Spleen (tissue), 11 donors: Measurements from ENCODE around the gene BANP. TPM values are rescaled to one million over a fixed set of nuclear protein-coding genes. Genes with fewer than 3 reads are reported as not detected.
"Not testable (repeated sequence)": the region's sequence is repeated elsewhere in the genome, so short reads cannot be mapped to it uniquely, and the experiment has no call there.

Source experiments
- DNase-seq: peaks from one replicate; pipeline ENCODE4 v3.0.0-alpha.2; 2020
- H3K27ac ChIP-seq, 8 donors: fragments of 200-600 bp; sonication (generic) in 7 of 8; 1 replicate in 4 of 8; 2 replicates in 4 of 8; pipeline versions ENCODE4 v1.5.0 to v1.8.0; 2016 to 2021; ENCODE audit warnings: inconsistent platforms in 4 of 8, mild to moderate bottlenecking in 4 of 8, moderate library complexity in 1 of 8
- H3K27me3 ChIP-seq, 7 donors: fragments of 200-600 bp; sonication (generic) in 6 of 7; replicated peaks in 1 of 7; 1 replicate in 4 of 7; 2 replicates in 3 of 7; pipeline versions ENCODE4 v1.5.0 to v1.8.0; 2016 to 2021; ENCODE audit warnings: inconsistent platforms in 3 of 7, mild to moderate bottlenecking in 1 of 7
- H3K36me3 ChIP-seq, 6 donors: fragments of 200-600 bp; sonication (generic) in 5 of 6; 1 replicate in 4 of 6; 2 replicates in 2 of 6; pipeline versions ENCODE4 v1.5.0 to v1.8.0; 2016 to 2021; ENCODE audit warnings: inconsistent platforms in 2 of 6
- H3K4me1 ChIP-seq, 6 donors: fragments of 200-600 bp; sonication (generic) in 5 of 6; 1 replicate in 3 of 6; 2 replicates in 3 of 6; pipeline versions ENCODE4 v1.5.0 to v1.8.0; 2016 to 2021; ENCODE audit warnings: inconsistent platforms in 3 of 6
- H3K4me3 ChIP-seq, 8 donors: fragments of 200-600 bp; sonication (generic) in 7 of 8; 1 replicate in 4 of 8; 2 replicates in 4 of 8; pipeline versions ENCODE4 v1.5.0 to v1.8.0; 2016 to 2021; ENCODE audit warnings: inconsistent platforms in 4 of 8, mild to moderate bottlenecking in 4 of 8, moderate library complexity in 2 of 8
- H3K9me3 ChIP-seq, 8 donors: fragments of 200-600 bp; sonication (generic) in 7 of 8; 1 replicate in 4 of 8; 2 replicates in 4 of 8; pipeline versions ENCODE4 v1.5.0 to v1.8.0; 2016 to 2021; ENCODE audit warnings: inconsistent platforms in 4 of 8
- POLR2A ChIP-seq, 3 donors: fragments of 450-650 bp; IDR thresholded peaks; one replicate each; pipeline ENCODE4 v1.5.1; 2017; ENCODE audit warnings: antibody characterized with exemption in 3 of 3, mild to moderate bottlenecking in 1 of 3
- POLR2AphosphoS5 ChIP-seq, 3 donors: sonication (generic); formaldehyde crosslinking; IDR thresholded peaks; one replicate each; pipeline ENCODE4 v1.5.1; 2017; ENCODE audit warnings: antibody characterized with exemption in 3 of 3
- WGBS, 5 donors: extraction: QIAGEN DNeasy Blood & Tissue Kit in 3 of 5; methylation state at CpG; one replicate each; pipeline versions ENCODE4 v1.1.5 to v1.1.7; 2013 to 2018; 5-methylcytosine and 5-hydroxymethylcytosine counted together
- intact Hi-C: fragments of 100-400 bp; cut with DNase I; formaldehyde crosslinking; loops from one replicate; pipeline ENCODE4 v1.15.0; 2023; ENCODE audit warnings: low total_unique reads
- polyA plus RNA-seq, 3 donors: library from polyadenylated mRNA; stranded (reverse); fragments of 200-250 nt; gene quantifications; one replicate each; pipeline ENCODE4 v1.2.1, GENCODE V29; 2013
- total RNA-seq, 7 donors: library from RNA; depleted of rRNA in 3 of 7; stranded (reverse); fragments of >200 nt in 3 of 7; fragmentation: NEBNext Ultra II Directional in 4 of 7; extraction: Animal tissue kit (Norgen Biotek cat#: 25700) in 4 of 7; gene quantifications; one replicate each; pipeline versions ENCODE4 v1.1.0 to v1.2.1, GENCODE V29; 2016 to 2021
- TF ChIP-seq, protein P1 (sequence below), 11 experiments: fragments of 200-600 bp in 7 of 11; fragments of 450-650 bp in 4 of 11; sonication (generic) in 4 of 11; IDR thresholded peaks in 8 of 11; conservative IDR thresholded peaks in 3 of 11; 1 replicate in 7 of 11; 2 replicates in 4 of 11; pipeline versions ENCODE4 v1.4.0 to v1.8.0; 2016 to 2021; ENCODE audit warnings: antibody characterized with exemption in 11 of 11, inconsistent platforms in 4 of 11, mild to moderate bottlenecking in 1 of 11
- donor health status: healthy with polysubstance abuse.
- donor health status: DM: no; HTN: no; CAD: no; lungs with moderate emphysema.
- donor health status: DM: no; HTN: no; CAD: no.
- donor health status: Bipolar disorder and iron deficiency.
- donor health status: healthy.
- donor health status: DM: no; HTN: no; CAD: no.
- donor health status: DM: yes; HTN: yes; CAD: no.

BANP gene
- total and polyA plus RNA-seq, 10 donors: 15.9 to 57.1 (median 42.7) TPM

DNA sequence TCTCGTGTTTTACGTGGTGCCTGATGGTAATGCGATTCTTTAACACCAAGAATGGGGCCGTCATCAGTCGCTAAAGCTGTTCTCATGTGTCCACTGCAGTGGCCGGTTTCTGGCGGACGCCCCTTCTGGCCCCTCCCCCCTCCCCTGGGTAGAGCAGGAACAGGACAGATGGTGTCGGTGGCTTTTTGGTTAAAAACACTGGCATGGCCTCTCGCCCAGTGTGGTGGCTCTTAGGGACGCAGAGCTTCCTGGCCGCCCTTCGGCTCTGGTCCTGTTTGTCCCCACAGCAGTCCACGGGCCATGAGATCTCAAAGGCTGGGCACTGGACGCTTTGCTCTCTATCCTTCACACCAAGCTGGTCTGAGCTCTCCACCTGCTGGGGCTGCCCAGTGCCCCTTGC, 151.8 kb downstream of the BANP start:
- Histone ChIP-seq H3K27ac (no peak overlapping the region), H3K36me3 (no peaks in the 10 kb centered on the region), H3K4me1 (peaks cover 0 to 7% (median 0%) of the 10 kb centered on the region in 6 donors), H3K9me3 (no peaks in the 10 kb centered on the region), H3K4me3 (no peak overlapping the region), H3K27me3 (peaks cover 0 to 51% (median 10%) of the 10 kb centered on the region in 7 donors)
- TF ChIP-seq POLR2AphosphoS5 (IDR thresholded peaks at IDR 0.05) (no peak), POLR2A (IDR thresholded peaks at IDR 0.05) (no peak)
- TF ChIP-seq, protein P1, sequence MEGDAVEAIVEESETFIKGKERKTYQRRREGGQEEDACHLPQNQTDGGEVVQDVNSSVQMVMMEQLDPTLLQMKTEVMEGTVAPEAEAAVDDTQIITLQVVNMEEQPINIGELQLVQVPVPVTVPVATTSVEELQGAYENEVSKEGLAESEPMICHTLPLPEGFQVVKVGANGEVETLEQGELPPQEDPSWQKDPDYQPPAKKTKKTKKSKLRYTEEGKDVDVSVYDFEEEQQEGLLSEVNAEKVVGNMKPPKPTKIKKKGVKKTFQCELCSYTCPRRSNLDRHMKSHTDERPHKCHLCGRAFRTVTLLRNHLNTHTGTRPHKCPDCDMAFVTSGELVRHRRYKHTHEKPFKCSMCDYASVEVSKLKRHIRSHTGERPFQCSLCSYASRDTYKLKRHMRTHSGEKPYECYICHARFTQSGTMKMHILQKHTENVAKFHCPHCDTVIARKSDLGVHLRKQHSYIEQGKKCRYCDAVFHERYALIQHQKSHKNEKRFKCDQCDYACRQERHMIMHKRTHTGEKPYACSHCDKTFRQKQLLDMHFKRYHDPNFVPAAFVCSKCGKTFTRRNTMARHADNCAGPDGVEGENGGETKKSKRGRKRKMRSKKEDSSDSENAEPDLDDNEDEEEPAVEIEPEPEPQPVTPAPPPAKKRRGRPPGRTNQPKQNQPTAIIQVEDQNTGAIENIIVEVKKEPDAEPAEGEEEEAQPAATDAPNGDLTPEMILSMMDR (IDR thresholded peaks at IDR 0.05 in 8 of 11, conservative IDR thresholded peaks at IDR 0.05 in 3 of 11): no peak
- 78 to 92% (median 88%) methylated on average over 9 to 15 of the region's 15 CpGs for WGBS, 5 donors
- intact Hi-C loops: no loop called here
- peak; percentile 47 for DNase-seq

DNA sequence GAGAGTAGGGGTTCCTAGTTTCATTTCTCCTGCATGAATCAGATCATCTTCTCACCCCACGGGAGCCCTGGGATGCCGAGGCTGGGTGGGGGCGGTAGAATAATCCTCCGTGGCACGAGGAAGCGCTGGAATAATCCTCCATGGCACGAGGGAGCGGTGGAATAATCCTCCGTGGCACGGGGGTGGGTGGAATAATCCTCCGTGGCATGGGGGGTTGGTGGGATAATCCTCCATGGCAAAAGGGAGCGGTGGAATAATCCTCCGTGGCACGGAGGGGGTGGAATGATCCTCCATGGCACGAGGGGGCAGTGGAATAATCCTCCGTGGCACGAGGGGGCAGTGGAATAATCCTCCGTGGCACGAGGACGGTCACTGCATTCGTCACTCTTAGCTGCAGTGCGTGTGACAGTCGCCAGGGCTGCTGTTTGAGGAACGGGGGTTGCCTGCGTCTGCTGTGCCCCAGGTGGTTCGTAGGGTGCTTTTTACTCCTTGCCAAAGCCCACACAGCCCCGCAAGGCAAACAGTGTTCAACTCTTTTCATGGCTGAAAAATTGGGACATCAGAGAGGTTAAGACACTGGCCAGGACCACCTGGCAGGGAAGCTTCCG, 152.5 kb downstream of the BANP start:
- Histone ChIP-seq H3K9me3 (no peaks in the 10 kb centered on the region), H3K27ac (no peak overlapping the region), H3K4me3 (no peak overlapping the region), H3K27me3 (peaks cover 0 to 45% (median 10%) of the 10 kb centered on the region in 7 donors), H3K4me1 (peaks cover 0 to 7% (median 0%) of the 10 kb centered on the region in 6 donors), H3K36me3 (no peaks in the 10 kb centered on the region)
- intact Hi-C loops: no loop called here
- TF ChIP-seq POLR2A (IDR thresholded peaks at IDR 0.05) (no peak), POLR2AphosphoS5 (IDR thresholded peaks at IDR 0.05) (no peak)
- TF ChIP-seq, protein P1 (IDR thresholded peaks at IDR 0.05 in 8 of 11, conservative IDR thresholded peaks at IDR 0.05 in 3 of 11): no peak
- peak; percentile 49 for DNase-seq
- 79 to 91% (median 87%) methylated on average over 24 to 28 of the region's 28 CpGs for WGBS, 5 donors

DNA sequence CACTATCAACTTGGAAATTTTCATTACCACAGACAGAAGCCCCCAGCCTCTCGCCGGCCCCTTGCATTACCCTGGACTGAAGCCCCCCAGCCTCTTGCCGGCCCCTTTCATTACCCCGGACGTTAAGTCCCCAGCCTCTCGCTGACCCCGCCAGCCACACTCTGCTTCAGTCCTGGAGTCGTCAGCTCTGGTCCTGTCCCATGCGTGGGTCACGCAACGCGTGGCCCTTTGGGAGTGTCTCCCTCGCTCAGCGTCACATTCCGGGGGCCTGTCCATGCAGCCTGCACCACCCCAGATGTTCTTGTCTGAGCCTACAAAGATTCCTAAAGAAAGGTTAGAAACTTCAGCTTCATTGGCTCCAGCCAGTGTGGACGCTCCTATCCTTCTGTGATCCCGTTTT, 153.1 kb downstream of the BANP start:
- H3K27ac ChIP-seq, DNase-seq, intact Hi-C loops, H3K9me3 ChIP-seq, H3K36me3 ChIP-seq, H3K4me1 ChIP-seq, H3K4me3 ChIP-seq: not testable (repeated sequence)
- 86 to 91% (median 87%) methylated on average over 17 of the region's 17 CpGs for WGBS, 5 donors
- peaks cover 0 to 39% (median 10%) of the 10 kb centered on the region in 7 donors for H3K27me3 ChIP-seq

DNA sequence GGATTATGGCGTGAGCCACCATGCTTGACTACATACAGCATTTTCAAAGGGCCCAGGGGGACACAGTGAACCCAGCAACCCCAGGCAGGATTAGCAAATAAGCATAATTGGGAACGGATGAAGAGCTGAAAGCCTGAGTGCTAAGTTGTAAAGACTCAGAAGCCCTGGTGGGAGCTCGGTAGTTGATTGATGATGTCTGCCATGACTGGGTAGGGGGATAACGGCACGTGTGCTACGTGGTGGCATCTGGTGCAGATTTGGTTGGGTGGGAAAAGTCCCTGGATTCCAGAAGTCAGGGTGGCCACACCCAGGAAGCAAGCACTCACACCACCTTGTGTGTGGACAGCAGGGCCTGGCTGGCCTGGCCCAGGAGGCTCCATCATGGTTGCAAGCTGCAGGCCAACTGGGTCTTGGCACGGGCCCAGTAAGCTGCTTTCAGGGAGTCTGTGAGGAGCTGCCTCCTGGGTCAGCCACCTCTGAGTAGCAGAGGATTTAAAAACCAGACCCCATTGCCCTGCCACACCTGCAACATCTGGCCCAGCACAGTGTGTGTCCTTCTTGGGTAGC, 154.4 kb downstream of the BANP start:
- intact Hi-C loops, H3K4me1 ChIP-seq, H3K27ac ChIP-seq, H3K9me3 ChIP-seq, H3K4me3 ChIP-seq, H3K36me3 ChIP-seq, DNase-seq: not testable (repeated sequence)
- 86 to 96% (median 87%) methylated on average over 6 to 7 of the region's 7 CpGs for WGBS, 5 donors
- H3K27me3 ChIP-seq: peaks cover 0 to 26% (median 2%) of the 10 kb centered on the region in 7 donors

DNA sequence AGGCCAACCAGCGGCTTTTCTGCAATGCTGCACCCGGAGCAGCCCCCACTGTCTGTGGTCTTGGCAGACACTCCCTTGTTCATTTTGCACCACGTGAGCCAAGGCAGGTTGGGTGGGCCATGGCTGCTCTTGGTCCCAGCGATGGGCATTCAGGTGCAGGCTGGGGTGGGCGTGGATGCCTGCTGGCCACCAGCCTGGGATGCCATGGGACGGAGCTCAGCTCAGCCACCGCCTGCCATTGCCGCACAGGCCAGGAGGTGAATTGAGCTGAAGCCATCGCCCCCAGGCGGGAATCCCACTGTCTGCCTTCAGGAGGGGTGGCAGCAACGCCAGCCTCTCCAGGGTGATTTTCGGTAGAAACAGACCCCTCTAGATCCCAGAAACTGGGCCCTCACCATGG, 155.3 kb downstream of the BANP start:
- WGBS, 5 donors: 89 to 95% (median 93%) methylated on average over 7 to 12 of the region's 12 CpGs
- H3K9me3 ChIP-seq, H3K4me3 ChIP-seq, DNase-seq, intact Hi-C loops, H3K27ac ChIP-seq, H3K36me3 ChIP-seq, H3K4me1 ChIP-seq: not testable (repeated sequence)
- peaks cover 0 to 17% (median 0%) of the 10 kb centered on the region in 7 donors for H3K27me3 ChIP-seq
